ENCODE data around the gene ABCB9.
"Not testable (repeated sequence)": the region's sequence is repeated elsewhere in the genome, so short reads cannot be mapped to it uniquely, and the experiment has no call there.

ABCB9 gene

DNA sequence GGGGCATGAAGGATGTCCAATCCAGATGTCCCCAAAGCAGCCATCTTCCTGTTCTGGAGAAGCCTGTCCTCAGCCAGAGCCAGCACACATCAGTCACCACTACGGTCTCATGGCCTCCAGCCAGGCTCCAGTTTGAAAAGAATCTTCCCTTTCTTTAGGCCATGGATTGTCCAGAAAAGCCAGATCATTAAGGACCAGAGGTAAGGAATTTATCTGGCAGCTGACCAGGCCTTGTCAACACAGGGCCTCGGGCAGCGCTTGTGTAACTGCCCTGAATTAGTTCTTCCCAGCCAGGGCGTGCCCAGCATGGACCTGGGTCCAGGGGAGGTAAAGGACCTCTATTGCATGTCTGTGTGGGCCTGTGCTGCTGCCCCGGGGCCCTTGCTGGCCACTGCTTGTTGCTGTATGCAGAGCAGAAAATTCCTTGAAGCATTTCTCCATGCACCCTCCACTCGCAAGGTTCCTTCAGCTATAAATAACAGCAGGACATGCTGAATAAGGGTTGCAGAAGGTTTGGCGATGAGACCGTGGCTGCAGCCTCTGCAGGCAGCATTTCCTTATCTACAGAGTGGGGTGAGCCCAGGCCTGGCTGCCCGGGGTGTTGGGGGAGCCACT is 48.6 kb downstream of the ABCB9 start:
- WGBS (ENCODE audit: insufficient coverage, insufficient read length), result no CpG with 5 or more reads among the region's 9 CpGs
- H3K27me3 ChIP-seq (ENCODE audit: control insufficient read depth, insufficient read depth, low read length), result no peaks in the 10 kb centered on the region
- no peak overlapping the region for H3K27ac ChIP-seq (ENCODE audit: low read length)
- no peaks in the 10 kb centered on the region for H3K9me3 ChIP-seq (ENCODE audit: control insufficient read depth, insufficient read depth, low read length)
- no peaks in the 10 kb centered on the region for H3K36me3 ChIP-seq (ENCODE audit: control insufficient read depth, insufficient read depth, low read length)
- no peak for DNase-seq (ENCODE audit: low read depth, low spot score)
- H3K4me1 ChIP-seq (ENCODE audit: control insufficient read depth, insufficient read depth, low read length), result peaks cover 1% of the 10 kb centered on the region; the same call in 1 of the 2 replicates
- H3K4me3 ChIP-seq (ENCODE audit: low read length), result no peak overlapping the region

DNA sequence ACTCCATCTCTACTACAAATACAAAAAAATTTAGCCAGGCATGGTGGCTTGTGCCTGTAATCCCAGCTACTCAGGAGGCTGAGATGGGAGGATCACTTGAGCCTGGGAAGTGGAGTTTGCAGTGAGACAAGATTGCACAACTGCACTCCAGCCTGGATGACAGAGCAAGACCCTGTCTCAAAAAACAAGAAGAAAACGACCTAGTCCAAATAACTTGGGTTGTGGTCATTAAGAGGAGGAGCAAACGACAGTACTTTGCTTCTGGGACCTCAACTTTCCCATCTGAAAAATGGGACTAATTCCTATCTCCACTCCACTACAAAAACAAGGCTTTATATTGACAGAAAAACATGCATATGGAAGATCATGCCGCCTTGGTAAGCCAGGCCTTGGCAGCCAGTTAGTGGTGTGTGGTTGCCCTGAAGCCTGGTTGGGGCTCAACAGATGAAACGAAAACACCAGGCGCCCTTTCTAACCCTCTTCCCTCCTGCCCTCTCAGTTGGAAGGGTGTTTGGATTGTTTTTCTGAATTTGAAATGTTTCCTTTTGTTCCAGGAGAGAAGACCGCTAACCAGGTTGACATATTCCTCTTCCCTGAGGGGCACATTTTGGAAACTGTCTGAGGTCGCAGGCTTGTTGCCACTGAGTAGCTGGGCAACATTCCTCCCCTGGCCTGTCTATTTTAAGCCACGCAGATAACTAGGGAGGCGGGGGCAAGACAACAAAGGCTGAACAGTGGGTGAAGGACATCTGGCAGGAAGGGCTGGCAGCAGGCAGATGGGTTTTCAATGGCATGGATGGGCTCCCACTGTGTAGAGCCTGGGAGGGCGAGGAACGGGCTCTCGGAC is 56.6 kb downstream of the ABCB9 start:
- H3K4me1 ChIP-seq (ENCODE audit: control insufficient read depth, insufficient read depth, low read length), result peaks cover 7% of the 10 kb centered on the region
- no peak overlapping the region for H3K27ac ChIP-seq (ENCODE audit: low read length)
- H3K9me3 ChIP-seq (ENCODE audit: control insufficient read depth, insufficient read depth, low read length), result no peaks in the 10 kb centered on the region
- H3K4me3 ChIP-seq (ENCODE audit: low read length), result no peak overlapping the region
- no CpG with 5 or more reads among the region's 12 CpGs for WGBS (ENCODE audit: insufficient coverage, insufficient read length)
- H3K36me3 ChIP-seq (ENCODE audit: control insufficient read depth, insufficient read depth, low read length), result no peaks in the 10 kb centered on the region
- DNase-seq (ENCODE audit: low read depth, low spot score), result no peak
- no peaks in the 10 kb centered on the region for H3K27me3 ChIP-seq (ENCODE audit: control insufficient read depth, insufficient read depth, low read length)

DNA sequence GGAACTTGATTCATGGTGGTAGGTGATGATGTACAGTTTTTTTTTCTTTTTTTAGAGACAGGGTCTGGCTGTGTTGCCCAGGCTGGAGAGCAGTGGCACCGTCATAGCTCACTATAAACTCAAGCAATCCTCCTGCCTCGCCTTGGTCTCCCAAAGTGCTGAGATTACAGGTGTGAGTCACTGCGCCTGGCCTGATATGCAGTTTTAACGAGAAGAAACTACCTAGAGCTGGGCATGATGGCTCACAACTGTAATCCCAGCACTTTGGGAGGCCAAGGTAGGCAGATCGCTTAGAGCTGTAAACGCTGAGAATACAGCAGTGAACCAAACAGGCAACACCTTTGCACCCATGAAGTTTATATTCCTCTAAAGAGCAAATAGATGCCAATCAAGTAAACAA is 57.3 kb downstream of the ABCB9 start:
- Histone ChIP-seq H3K4me1 (ENCODE audit: control insufficient read depth, insufficient read depth, low read length) (peaks cover 7% of the 10 kb centered on the region), H3K9me3 (ENCODE audit: control insufficient read depth, insufficient read depth, low read length) (no peaks in the 10 kb centered on the region), H3K27me3 (ENCODE audit: control insufficient read depth, insufficient read depth, low read length) (no peaks in the 10 kb centered on the region), H3K36me3 (ENCODE audit: control insufficient read depth, insufficient read depth, low read length) (no peaks in the 10 kb centered on the region), H3K27ac (ENCODE audit: low read length) (no peak overlapping the region), H3K4me3 (ENCODE audit: low read length) (no peak overlapping the region)
- no CpG with 5 or more reads among the region's 6 CpGs for WGBS (ENCODE audit: insufficient coverage, insufficient read length)
- no peak for DNase-seq (ENCODE audit: low read depth, low spot score)

DNA sequence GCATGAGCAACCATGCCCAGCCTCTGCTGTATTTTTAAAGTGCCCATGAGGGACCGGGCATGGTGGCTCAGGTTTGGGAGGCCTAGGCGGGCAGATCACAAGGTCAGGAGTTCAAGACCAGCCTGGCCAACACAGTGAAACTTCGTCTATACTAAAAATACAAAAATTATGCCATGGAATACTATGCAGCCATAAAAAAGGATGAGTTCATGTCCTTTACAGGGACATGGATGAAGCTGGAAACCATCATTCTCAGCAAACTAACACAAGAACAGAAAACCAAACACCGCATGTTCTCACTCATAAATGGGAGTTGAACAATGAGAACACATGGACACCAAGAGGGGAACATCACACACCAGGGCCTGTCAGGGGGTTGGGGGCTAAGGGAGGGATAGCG is 61.0 kb downstream of the ABCB9 start:
- WGBS (ENCODE audit: insufficient coverage, insufficient read length), result no CpG with 5 or more reads among the region's 5 CpGs
- not testable (repeated sequence) for H3K4me1 ChIP-seq (ENCODE audit: control insufficient read depth, insufficient read depth, low read length); H3K4me3 ChIP-seq (ENCODE audit: low read length); DNase-seq (ENCODE audit: low read depth, low spot score); H3K36me3 ChIP-seq (ENCODE audit: control insufficient read depth, insufficient read depth, low read length); H3K27ac ChIP-seq (ENCODE audit: low read length); H3K9me3 ChIP-seq (ENCODE audit: control insufficient read depth, insufficient read depth, low read length); H3K27me3 ChIP-seq (ENCODE audit: control insufficient read depth, insufficient read depth, low read length)

DNA sequence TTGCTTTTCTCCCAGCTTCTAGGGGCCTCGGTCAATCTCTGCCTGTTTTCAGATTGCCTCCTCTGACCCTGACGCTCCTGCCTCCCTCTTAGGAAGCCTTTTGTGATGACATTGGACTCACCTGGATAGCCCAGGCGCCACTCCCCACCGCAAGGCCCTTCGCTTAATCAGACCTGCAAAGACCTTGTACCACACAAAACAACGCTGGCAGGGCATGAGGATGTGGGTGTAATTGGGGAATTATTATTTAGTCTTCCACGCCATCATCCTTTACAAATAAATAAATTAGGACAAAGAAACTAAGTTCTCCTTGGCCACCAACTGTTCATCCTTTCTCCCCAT is 62.6 kb downstream of the ABCB9 start:
- H3K36me3 ChIP-seq (ENCODE audit: control insufficient read depth, insufficient read depth, low read length), result no peaks in the 10 kb centered on the region
- H3K4me3 ChIP-seq (ENCODE audit: low read length), result no peak overlapping the region
- H3K27me3 ChIP-seq (ENCODE audit: control insufficient read depth, insufficient read depth, low read length), result no peaks in the 10 kb centered on the region
- H3K9me3 ChIP-seq (ENCODE audit: control insufficient read depth, insufficient read depth, low read length), result no peaks in the 10 kb centered on the region
- H3K4me1 ChIP-seq (ENCODE audit: control insufficient read depth, insufficient read depth, low read length), result no peaks in the 10 kb centered on the region
- no peak overlapping the region for H3K27ac ChIP-seq (ENCODE audit: low read length)
- DNase-seq (ENCODE audit: low read depth, low spot score), result no peak
- WGBS (ENCODE audit: insufficient coverage, insufficient read length), result no CpG with 5 or more reads among the region's 7 CpGs

DNA sequence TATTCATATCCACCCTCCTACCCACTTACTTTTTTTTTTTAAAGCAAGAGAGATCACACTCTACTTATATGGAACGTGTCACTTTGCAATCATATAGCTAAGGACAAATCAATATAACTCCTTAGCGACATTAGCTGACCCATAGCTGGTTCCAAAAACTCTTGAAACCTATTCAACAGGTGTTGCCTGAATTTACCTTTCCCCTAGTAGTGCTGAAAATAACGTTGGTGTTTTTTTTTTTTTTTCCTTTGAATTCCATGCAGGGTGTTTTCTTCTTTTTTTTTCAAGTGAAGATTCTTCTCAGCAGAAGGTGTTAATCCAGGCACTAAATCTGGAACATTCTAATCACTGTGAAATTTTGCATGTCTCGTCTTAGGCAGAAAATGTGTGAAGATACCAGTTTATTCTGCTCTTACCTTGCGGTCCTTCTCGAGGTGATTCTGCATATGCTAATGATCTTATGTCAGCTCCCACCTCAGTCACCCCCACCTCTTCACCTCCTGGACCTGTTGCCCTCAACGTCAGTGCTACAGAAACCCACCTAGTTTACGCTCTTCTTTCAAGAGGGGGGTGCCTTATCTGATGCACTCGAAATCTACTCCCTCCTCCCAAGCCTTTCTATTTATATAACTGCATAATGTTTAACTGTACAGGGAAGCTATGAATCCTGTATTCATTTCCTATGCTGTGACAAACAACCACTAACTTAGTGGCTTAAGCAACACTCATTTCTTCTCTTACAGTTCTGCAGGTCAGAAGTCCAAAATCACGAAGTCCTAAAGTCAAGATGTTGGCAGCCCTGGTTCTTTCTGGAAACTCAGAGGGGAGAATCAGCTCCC is 63.2 kb downstream of the ABCB9 start:
- Histone ChIP-seq H3K27me3 (ENCODE audit: control insufficient read depth, insufficient read depth, low read length) (no peaks in the 10 kb centered on the region), H3K4me1 (ENCODE audit: control insufficient read depth, insufficient read depth, low read length) (no peaks in the 10 kb centered on the region)
- no peak for DNase-seq (ENCODE audit: low read depth, low spot score)

DNA sequence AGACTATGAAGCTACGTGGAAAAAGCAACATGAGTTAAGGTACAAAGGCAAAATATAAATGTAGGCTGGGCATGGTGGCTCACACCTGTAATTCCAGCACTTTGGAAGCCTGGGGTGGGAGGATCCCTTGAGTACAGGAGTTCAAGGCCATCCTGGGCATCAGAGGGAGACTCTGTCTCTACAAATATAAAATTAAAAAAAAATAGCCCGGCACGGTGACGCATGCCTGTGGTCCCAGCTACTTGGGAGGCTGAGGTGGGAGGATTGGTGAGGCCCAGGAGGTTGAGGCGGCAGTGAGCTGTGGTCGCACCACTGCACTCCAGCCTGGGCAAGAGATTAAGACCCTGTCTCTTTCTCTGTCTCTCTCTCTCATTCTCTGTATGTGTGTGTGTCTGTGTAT is 66.4 kb downstream of the ABCB9 start:
- no peak for DNase-seq (ENCODE audit: low read depth, low spot score)
- Histone ChIP-seq H3K4me1 (ENCODE audit: control insufficient read depth, insufficient read depth, low read length) (peaks cover 2% of the 10 kb centered on the region; the same call in 1 of the 2 replicates), H3K36me3 (ENCODE audit: control insufficient read depth, insufficient read depth, low read length) (no peaks in the 10 kb centered on the region), H3K4me3 (ENCODE audit: low read length) (no peak overlapping the region), H3K27me3 (ENCODE audit: control insufficient read depth, insufficient read depth, low read length) (peaks cover 7% of the 10 kb centered on the region; the same call in 1 of the 2 replicates), H3K9me3 (ENCODE audit: control insufficient read depth, insufficient read depth, low read length) (no peaks in the 10 kb centered on the region), H3K27ac (ENCODE audit: low read length) (no peak overlapping the region)
- WGBS (ENCODE audit: insufficient coverage, insufficient read length), result no CpG with 5 or more reads among the region's 6 CpGs

More for the DNA sequence above, 63.2 kb downstream of the ABCB9 start:
- no peaks in the 10 kb centered on the region for H3K36me3 ChIP-seq (ENCODE audit: control insufficient read depth, insufficient read depth, low read length)
- WGBS (ENCODE audit: insufficient coverage, insufficient read length), result no CpG with 5 or more reads among the region's 10 CpGs
- no peaks in the 10 kb centered on the region for H3K9me3 ChIP-seq (ENCODE audit: control insufficient read depth, insufficient read depth, low read length)
- no peak overlapping the region for H3K4me3 ChIP-seq (ENCODE audit: low read length)
- no peak overlapping the region for H3K27ac ChIP-seq (ENCODE audit: low read length)

DNA sequence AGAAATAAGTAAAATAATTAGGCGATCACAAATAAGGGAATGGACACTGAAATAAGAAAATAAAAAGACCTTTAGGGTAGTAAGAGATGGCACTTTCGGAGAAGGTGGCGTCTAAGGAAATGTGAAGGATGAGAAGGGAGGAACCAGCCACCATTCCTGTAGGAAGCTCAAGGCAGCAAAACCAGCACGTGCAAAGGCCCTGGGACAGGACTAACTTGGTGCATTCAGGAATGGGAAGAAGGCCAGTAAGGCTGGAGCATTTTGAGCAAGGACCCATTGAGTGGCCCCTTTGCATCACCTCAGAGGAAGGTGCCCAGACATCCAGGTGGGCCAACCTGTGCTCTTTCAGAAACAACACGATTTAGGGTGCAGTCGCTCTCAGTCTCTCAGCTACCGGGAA is 69.6 kb downstream of the ABCB9 start:
- Histone ChIP-seq H3K4me1 (ENCODE audit: control insufficient read depth, insufficient read depth, low read length) (peaks cover 7% of the 10 kb centered on the region), H3K4me3 (ENCODE audit: low read length) (no peak overlapping the region), H3K9me3 (ENCODE audit: control insufficient read depth, insufficient read depth, low read length) (no peaks in the 10 kb centered on the region), H3K36me3 (ENCODE audit: control insufficient read depth, insufficient read depth, low read length) (no peaks in the 10 kb centered on the region), H3K27me3 (ENCODE audit: control insufficient read depth, insufficient read depth, low read length) (peaks cover 11% of the 10 kb centered on the region; the same call in 1 of the 2 replicates), H3K27ac (ENCODE audit: low read length) (no peak overlapping the region)
- WGBS (ENCODE audit: insufficient coverage, insufficient read length), result no CpG with 5 or more reads among the region's 7 CpGs
- no peak for DNase-seq (ENCODE audit: low read depth, low spot score)

DNA sequence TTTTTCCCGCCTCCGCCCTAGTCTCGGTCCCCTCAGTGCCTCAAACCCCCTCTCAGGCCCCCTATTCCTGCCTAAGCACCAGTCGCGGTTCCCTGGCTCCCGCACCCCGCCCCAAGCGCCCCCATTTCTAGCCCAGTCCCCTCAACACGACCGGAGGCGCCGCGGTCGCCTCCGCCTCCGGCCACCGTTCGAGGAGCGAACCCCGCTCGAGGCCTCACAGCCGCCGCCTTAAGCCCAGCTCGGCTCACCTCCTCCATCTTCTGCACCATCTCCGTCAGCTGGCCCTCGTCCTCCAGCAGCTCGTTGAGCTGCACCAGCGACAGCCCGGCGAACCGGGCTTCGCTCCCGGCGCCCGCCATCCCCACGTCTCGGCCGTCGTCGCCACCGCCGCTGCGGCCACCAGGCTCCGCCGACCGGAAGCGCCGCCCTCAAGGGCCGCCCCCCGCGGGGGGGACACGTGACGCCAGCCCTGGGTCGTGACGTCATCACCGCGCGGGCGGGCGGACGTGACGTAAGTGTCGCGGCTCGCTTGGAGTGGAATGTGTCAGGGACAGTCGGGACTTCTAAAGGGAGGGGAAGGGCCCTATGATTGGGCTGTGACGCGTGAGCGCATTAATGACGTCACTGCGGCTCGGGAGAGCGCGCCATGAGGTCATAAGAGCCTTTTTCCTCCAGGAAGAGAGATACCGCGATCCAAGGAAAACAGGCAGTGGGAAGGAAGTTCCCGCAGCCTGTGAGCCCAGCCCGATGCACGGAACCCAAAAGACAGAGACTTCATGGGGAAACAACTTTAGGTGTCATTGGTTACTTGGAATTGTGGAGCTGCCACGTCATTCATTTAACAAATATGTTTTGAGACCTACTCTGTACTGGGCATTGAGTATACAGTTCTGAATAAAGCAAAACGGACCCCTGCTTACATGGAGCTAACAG is 70.3 kb downstream of the ABCB9 start, which contains the start of gene VPS37B:
Gene VPS37B (minus strand): TSS at position 421 of the 933 bp plus-strand sequence. CDS start 62 bp downstream, at position 359.
- DNase-seq (ENCODE audit: low read depth, low spot score), result no peak
- Histone ChIP-seq H3K27me3 (ENCODE audit: control insufficient read depth, insufficient read depth, low read length) (peaks cover 11% of the 10 kb centered on the region; the same call in 1 of the 2 replicates), H3K36me3 (ENCODE audit: control insufficient read depth, insufficient read depth, low read length) (no peaks in the 10 kb centered on the region), H3K9me3 (ENCODE audit: control insufficient read depth, insufficient read depth, low read length) (no peaks in the 10 kb centered on the region), H3K27ac (ENCODE audit: low read length) (no peak within 1 kb of the TSS), H3K4me1 (ENCODE audit: control insufficient read depth, insufficient read depth, low read length) (peaks cover 7% of the 10 kb centered on the region), H3K4me3 (ENCODE audit: low read length) (peak within 1 kb of the TSS; percentile 85)
- WGBS (ENCODE audit: insufficient coverage, insufficient read length), result no CpG with 5 or more reads among the region's 81 CpGs
